ENCODE results near the gene APOL1.
"Not testable (repeated sequence)": the region's sequence is repeated elsewhere in the genome, so short reads cannot be mapped to it uniquely, and the experiment has no call there.

Gene APOL1

DNA sequence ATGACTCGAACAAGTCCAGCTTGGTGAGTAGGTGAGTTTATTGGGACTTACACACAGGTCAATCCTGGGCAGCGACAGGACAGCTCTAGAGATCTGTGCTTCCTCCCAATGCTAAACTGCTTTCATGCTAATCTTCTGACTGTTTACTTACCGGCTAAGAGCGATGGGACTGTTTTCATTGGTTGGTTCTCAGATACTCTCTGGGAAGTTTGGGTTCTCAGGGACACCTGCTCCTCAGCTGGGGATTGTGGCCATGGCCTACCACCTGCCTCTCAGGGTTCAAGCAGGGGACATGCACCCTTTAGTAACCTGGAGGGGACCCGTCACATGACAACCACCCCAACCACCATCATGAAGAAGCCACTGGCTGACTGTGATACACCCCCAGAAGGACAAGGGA lies 26.7 kb upstream of the APOL1 start:
- no peak for DNase-seq

DNA sequence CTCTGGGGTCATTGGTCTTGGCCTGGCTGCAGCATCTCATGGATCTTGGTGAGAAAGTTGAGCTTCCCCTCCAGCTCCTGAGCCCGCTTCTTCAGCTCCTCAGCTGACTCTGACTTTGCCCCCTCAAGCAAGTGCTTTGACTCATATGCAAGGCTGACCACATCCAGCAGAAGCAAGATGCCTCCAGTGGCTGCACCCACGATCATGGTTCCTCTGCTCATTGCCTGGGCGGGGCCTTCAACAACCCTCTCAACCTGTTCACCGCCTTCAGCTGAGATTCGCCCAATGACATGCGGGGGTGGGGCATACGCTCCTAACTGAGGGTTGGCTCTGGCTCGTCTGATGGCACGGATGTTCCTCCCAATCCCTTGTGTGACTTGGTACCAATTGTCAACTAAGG lies 25.5 kb upstream of the APOL1 start:
- DNase-seq, result no peak

DNA sequence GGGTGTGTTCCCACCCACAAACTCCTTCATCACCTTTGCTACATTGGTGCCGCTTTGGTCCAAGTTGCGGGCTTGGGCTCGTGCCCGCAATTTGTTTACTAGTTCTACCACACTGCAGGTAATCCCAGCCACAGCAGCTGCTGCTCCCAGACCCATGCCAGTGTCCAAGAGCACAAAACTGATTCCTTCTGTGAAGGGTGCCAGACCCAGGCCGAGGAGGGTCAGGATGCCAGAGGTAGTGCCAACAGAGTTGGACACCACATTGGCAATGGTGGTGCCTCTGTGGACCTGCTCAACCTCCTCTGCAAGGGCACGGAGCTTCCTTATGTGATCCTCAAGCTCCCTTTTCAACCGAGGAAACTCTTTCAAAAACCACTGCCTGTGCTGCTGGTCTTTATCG lies 25.1 kb upstream of the APOL1 start:
- no peak for DNase-seq

DNA sequence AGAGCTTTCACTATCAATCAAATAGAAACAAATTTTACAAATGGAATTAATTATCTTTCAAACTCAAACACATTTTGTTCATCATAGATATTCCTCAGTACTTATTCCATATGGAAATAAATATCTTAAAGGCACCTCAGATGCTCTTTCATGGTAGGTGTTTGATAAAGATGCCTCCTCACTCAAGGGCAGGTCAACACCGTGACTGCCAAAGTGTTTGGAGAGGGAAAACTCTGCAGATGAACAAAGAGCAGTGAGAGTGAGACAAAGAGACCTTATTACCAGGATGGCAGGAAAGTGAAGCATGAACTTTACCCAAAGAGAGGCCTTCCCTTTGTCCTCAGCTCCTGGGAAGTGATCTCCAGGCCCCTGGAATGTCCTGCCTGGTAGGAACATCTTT lies 24.6 kb upstream of the APOL1 start:
- DNase-seq, result not testable (repeated sequence)

DNA sequence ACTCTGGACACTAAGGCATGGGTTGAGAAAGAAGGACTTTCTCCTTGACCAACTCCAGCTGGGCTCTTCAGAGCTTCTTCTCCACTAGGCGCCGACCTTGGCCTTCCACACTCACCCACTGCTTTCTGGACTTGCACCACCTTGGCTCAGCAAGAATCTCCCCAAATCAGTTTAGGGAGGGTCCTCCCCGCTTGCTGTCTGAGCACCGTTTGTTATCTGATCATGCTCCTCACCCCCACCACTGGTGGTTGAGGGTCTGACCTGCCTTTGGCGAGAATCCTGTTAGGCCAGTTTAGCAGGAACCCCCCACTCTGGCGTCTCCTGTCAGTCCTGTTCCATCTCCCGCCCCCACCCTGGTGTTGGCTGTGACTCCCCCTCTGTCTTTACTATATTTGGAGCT lies 24.0 kb upstream of the APOL1 start:
- DNase-seq, result no peak

DNA sequence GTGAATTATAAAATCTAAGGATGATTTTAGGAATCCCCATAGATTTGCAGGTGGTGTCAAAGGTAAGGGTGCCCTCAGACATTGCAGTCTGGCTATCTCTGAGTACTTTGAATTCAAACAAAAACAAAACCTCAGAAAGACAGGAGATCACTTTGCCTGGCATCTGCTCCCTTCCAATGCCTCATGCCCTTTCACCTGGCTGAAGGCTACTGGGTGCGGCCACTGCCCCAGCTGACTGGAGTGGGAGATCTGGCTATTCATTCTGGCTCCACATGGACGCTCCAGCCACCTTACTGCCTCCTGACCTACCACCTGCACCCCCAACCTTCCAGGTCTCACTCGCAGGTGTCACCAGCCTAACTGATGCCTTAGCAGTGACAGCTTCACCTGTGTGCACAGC lies 23.3 kb upstream of the APOL1 start:
- DNase-seq, result not testable (repeated sequence)

DNA sequence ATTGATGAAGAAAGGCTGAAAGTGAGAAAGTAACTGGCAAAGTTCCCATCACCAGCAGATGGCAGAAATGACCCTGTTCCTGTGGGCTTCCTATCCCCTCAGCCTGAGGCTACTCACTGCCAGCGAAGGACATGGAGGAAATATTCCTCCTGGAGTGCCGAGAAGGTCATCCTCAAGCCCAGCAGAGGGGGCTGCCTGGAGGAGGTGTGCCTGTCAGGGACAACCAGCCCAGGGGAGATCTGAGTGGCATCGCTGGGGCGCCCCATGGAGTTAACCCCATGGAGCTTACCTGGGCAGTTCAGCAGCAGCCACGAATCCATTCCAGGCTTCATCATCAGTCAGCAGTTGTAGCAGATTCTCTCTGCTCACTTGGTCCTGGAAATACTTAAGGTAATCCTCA lies 21.9 kb upstream of the APOL1 start:
- DNase-seq, result not testable (repeated sequence)

DNA sequence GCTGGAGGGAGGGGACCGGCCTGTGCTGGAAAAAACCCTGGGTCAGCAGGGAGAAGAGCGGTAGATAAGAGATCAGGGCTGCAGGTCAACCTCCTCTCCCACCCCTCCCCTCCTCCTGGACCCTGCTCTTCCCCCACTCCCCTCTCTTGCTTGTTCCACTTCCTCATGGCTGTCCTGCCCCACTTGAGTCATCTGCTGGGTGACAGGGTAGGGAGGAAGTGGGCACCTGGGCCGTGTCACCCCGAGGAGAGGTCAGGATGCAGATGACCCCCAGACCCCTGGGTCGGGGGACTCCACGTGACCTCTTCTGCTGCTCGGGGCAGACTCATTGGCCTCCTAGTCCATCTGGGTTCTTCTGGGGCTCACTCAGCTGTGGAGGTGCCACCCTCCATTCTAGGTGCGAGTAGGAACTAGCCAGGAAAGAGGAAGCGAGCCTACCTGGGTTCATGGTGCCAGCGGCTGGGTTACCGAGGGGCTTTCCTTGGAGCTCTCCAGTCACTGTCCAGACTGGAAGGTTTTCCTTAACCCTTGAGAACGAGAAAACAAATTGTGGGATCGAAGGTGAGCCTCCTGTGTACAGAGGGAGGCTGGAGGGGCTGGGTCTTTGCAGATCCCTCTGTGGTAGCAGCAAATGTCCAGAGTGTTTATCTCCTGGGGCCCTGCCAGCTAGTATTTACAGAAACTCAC lies 20.1 kb upstream of the APOL1 start:
- no peak for DNase-seq

DNA sequence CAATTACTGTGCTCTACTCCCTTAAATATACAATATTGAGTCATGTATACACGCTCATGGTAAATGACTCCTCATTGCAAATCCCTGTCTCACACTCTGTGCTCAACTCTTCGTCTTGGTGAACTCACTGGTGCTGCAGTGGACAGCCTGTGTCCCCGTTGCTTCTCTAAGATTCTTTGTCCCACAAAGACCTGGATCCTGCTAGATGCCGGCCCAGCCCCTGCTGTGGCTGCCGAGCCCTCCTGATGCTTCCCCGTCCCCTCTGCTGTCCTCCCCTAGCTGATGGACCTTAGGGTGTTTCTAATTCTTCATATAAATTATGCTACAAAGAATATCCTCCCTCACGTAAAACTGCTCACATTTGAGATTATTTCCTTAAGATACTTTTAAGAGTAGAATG lies 19.1 kb upstream of the APOL1 start:
- DNase-seq, result no peak

DNA sequence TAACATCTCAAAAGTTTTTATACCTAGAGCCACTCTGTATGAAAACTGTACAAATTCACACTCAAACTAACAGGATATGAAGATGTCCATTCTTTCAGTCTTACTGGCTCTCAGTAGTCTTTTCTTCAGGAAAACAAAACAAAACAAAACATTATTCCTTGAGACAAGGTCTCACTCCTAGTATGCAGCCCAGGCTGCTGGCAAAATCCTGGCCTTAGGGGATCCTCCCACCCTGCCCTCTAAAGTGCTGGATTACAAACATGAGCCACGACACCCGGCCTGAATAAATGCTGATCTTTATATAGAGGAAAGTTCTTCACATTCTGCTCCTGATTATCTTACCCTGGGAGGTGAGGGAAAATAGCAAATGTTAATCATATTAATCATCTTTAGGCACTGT lies 18.7 kb upstream of the APOL1 start:
- no peak for DNase-seq

DNA sequence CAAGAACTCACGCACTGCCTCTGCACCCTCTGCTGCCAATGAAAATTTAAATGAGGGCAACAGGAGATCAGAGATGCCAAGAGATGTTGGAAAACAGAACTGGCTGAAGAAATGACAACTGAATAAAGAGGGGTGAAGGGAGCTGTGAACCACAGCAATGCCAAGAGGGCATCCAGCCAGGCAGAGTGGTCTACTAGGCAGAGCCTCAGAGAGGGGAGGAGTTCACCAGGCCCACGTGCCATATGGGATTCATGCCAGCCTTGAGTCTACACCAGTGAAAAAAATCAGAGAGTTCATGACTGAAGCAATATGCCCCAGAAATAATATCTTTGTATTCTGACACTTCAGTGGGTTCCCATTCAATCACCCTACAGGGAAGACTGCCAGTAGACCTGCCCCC lies 18.0 kb upstream of the APOL1 start:
- DNase-seq, result no peak

DNA sequence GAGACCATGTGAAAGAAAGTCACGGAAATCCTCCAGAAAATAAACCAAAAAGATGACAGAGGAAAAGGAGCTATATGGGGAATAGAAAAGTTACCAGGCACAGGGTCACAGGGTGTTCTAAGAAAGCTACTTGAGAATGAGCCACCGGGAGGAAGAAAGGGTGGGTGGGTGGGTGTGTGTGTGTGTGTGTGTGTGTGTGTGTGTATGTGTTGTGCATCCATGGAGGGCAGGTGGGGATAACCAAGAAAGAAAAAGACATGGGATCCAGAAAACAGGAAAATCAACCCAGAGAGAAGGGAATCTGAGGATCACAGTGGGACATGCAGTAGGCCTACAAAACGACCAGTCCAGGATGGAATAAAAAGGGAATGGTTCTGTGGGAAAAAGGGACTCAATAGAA lies 17.3 kb upstream of the APOL1 start:
- no peak for DNase-seq

DNA sequence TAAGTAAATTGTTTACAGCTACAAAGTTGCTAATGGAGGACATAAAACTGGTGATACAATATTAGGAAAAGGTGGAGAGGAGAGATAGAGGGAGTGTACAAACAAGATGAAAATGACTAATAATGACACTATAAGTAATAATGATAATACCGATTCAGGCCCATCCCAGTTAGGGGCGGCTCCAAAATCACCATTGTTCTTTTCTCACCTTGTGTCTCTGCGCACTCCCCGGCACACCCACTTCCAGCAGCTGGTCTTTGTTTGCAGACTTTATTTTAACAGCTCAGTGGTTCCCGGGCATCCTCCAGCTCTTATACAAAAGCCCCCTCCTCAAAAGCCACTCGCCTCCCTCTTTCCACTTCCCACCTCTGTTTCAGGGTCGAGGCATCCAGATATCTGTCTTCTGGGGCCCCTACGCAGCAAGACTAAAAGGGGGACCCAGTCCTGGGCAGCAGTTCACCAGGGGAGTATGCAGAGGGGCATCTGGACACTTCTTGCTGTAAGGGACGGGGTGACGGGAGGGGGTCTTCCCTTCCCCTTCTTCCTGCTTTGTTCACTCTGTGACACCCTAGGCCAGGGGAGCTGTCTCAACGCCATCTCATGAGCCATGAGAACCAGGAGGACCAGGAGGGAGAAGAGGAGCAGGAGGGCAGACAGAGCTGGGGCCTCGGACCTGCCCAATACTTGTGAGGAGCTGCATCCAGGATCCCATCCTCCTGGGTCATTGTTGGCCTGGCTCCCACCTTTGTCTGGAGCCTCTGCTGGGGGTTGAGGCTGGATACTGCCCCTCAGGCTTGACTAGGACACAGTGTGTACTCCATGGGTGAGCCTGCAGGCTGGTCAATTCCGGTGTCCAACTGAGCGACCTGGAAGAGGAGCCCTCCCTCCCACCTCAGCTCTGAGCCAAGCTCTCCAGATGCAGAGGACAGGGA lies 16.3 kb upstream of the APOL1 start:
- DNase-seq, result peak; percentile 35

DNA sequence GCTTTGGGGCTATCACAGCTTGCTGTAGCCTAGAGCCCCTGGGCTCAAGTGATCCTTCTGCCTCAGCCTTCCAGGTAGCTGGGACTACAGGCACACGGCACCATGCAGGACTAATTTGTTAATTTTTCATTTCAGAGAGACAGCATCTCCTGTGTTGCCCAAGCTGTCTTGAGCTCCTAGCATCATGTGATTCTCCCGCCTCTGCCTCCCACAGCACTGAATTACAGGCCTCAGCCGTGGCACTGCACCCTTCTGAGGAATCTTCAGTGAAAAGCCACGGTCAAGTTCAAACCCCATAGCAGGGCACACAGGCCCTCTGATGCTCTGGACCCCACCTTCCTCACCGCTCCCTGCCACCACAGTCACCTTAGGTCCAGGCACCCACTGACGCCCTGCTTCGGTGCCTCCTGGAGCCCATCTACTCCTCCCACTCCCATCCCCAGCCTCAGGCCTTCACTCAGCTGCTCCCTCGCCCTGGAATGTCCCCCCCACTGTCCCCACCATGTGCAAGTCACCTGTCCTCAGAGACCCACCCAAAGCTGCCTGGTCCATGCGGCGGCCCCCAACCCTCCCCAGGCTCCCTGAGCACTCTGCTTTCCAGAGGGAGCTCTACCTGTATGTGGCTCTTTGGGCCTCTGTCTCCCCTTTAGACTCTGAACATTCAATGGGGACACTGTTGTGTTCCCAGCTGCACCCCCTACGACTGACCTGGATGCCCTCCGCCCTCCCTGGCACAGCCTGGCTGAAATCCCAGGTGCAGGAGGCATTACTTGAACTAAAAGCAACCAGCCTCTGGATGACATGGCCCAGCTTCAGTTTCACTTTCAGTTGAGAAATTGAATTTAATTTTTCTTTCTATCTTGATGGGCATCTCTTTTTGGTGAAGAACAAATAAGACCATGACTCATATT lies 15.2 kb upstream of the APOL1 start:
- no peak for DNase-seq

DNA sequence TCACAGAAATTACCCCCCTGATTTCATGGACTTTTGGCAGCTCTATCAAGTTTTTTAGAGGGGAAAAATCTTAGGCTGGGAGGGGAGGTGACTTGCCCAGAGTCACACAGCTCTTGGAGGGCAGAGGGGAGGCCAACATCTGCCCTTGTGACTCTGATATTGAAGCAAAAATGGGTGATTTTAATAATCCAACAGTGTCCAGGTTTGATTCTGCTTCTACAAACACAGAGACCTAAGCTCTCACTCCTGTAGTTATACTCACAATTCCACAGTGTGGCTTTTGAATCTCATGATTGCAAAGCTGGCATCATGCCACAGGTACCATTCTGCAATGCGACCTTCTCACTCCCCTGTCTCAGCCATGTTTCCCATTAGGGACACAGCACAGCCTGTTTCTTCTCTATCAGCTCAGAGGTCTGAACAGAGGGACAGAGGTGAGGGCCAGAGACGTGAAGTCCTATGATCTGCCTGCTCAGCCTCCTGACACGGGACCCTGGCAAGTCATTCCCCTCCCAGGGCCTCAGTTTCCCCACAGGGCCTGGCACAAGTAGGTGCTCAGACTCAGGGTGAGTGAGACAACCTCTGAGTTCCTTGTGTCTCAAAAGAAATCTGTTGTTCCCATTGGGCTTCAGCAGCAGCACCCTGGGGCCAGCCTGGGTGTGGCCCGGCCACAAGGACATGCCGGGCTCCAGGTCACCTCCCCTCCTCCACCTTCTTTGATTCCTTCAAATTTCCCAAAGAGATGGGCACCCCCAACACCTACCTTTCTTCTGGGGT lies 14.4 kb upstream of the APOL1 start:
- peak; percentile 0 for DNase-seq

DNA sequence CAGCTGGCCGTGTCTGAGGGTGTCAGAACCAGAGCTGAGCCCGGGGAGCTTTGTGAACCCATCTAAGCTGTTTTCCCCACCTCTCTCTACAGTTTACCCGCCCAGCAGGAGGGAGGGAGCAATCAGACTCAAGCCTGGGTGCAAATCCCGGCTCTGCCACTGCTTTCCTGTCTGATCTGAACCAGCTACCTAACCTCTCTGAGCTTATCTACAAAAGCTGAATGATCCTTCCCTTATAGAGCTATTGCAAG lies 13.9 kb upstream of the APOL1 start:
- DNase-seq, result no peak

DNA sequence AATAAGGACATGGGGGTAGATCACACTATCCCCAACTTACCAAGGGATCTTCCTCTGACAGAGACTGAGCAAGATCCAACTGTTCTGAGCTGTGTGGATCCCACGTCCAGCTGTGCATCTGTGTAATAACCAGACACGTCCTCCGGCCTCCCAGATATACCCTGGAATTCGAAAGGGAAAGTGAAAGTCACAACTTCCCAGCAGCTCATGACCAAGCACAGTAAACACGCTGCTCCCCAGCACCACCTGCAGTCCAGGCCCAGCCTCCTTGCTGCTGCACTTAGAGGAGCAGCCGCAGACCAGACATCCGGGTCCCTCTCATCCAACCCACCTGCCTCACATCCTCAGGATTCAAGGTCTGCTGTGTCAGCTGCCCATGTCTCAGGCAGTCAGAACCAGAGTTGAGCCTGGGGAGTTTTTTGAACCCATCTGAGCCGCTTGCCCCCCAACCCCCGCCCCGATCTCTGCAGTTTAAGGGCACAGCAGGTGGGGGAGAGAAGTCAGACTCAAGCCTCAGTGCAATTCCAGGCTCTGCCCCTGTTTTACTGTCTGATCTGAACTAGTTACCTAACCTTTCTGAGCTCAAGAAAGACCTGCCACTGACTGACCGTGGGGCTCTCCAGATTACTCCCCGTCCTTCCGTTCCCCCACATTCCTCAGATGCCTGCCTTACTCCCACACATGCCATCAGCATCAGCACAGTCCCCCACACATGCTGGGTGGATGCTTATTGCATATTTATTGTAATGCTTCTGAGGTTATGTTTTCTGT lies 13.3 kb upstream of the APOL1 start, which contains the start of gene APOL2:
APOL2 (minus strand) TSS at position 127 of the 771 bp plus-strand sequence. CDS start 6,365 bp downstream, outside the sequence.
- DNase-seq, result peak; percentile 79

DNA sequence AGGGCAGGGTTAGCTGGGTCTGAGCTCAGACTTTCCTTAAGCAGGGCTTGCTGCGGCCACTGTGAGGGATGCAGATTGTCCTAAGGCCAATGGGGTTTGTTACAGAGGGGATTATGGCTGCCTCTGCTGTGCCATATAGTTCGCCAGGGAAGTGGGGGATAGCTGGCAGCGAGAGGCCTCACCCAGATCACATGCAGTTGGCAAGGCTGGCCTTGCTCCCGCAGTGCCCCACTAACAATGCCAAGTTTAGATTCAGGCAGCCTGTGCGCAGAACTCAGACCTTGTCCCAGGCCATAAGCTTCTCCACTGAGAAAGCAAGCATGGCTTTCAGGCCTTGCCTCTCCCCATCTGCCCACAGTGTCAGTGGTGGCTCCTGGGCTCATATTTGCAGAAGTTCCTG lies 8.9 kb upstream of the APOL1 start:
- DNase-seq, result no peak

DNA sequence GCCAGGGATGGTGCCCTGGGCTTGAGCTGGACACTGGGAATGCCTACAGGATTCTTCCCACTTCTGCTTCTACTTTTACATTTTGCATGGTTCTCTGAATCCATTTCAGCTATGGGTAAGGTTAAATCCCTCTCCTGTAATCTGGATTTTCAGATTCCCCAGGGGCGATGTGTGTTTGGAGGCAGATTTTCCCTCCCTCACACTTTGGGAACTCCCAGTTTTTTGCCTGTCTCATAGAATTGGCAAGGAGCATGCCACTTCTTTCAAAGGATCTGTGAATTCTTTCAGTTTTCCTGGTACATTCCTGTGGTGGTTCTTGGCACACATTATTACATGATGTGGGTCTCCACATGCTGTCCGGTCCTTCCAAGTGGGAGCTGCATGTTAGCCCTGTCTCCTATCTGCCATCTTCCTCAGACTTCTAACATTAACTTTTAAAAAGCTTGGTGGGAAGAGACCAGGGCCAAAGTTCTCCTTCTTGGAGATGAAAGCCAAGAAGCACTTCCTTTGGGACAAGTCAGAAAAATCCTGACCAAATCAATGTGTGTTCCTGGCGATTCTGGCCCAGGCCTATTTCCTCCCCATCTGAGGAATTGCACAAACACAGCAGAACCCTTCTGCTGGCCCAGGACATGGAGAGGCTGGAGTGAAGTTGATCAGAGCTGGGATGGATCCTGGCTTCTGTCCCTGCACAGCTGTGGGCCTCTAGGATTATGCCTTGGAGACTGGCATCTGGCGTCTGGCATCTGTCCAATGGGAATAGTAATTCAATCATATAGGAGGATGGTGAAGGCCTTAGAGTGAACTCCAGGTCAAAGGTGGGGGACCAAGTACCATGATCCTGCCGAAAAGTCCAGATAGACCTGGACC lies 8.2 kb upstream of the APOL1 start:
- no peak for DNase-seq

DNA sequence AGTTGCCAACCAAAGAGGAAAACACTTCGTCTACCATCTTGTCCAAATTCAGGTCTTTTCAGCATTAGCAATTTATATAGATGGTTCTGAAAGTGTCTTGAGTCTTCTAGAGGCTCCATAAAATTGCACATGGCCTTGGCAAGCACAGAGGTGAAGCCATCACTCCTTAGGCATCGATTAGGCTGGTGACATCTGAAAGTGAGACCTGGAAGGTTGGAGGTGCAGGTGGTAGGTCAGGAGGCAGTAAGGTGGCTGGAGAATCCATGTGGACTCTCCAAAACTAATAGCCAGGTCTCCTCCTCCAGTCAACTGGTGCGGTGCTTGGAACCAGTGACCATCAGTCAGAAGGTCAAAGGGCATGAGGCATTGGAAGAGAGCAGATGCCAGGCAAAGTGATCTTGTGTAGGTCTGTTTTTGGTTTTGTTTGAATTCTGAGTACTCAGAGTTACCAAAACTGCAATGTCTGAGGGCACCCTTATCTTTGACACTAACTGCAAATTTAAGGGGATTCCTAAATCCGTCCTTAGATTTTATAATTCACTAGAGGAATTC lies 7.1 kb upstream of the APOL1 start:
- DNase-seq, result no peak

DNA sequence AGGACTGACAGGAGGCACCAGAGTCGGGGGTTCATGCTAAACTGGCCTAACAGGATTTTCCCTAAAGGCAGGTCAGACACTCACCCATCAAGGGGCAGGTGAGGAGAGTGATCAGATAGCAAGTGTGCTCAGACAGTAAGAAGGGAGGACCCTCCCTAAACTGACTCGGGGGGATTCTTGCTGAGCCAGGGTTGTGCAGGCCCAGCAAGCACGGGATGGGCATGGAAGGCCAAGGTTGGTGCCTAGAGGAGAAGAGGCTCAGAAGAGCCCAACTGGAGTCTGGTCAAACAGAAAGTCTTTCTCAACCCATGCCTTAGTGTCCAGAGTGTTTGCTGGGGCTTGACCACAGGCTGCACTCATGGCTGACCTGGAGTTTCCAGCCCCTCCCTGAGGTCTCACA lies 6.2 kb upstream of the APOL1 start:
- DNase-seq, result no peak
